CD4-positive, alpha-beta memory T cell (primary cell): ENCODE data around the gene RNF141. TPM values are rescaled to one million over a fixed set of nuclear protein-coding genes. Genes with fewer than 3 reads are reported as not detected.
A peak's percentile ranks its signal among the peaks of the same experiment; 100 is the strongest.

Source experiments
- CTCF ChIA-PET: fragments of 350-600 bp; sonication (Branson Sonifier 250); formaldehyde crosslinking; loops from one replicate; lab custom pipeline; 2021; ENCODE audit warnings: inconsistent platforms; ENCODE audit not compliant: partially characterized antibody; lab: Charles Lee
- POLR2A ChIA-PET: fragments of 350-600 bp; sonication (Branson Sonifier 250); formaldehyde crosslinking; loops from one replicate; lab custom pipeline; 2021; ENCODE audit not compliant: partially characterized antibody; lab: Charles Lee
- DNase-seq, 5 donors: peaks; one replicate each; pipeline versions ENCODE4 v3.0.0 to v3.0.0-alpha.2; 2020 to 2022; ENCODE audit warnings: mixed read lengths in 1 of 5
- H3K27ac ChIP-seq: one replicate; pipeline ENCODE4 v1.7.0; 2013; ENCODE audit warnings: low read depth, low read length
- H3K27me3 ChIP-seq: 2 replicates; pipeline ENCODE4 v1.7.0; 2013; ENCODE audit warnings: mild to moderate bottlenecking, low read length, moderate library complexity; ENCODE audit not compliant: insufficient read depth
- H3K36me3 ChIP-seq: 2 replicates; pipeline ENCODE4 v1.7.0; 2013; ENCODE audit warnings: mild to moderate bottlenecking, low read length, moderate library complexity; ENCODE audit not compliant: insufficient read depth
- H3K4me1 ChIP-seq: 2 replicates; pipeline ENCODE4 v1.7.0; 2013; ENCODE audit warnings: mild to moderate bottlenecking, low read length, moderate library complexity; ENCODE audit not compliant: insufficient read depth
- H3K4me3 ChIP-seq, 2 donors: one replicate each; pipeline ENCODE4 v1.7.0; 2013; ENCODE audit warnings: low read length in 2 of 2, mild to moderate bottlenecking in 1 of 2
- H3K9me3 ChIP-seq, 2 donors: one replicate each; pipeline ENCODE4 v1.7.0; 2013; ENCODE audit warnings: low read length in 2 of 2, control low read depth in 1 of 2; ENCODE audit not compliant: control insufficient read depth in 1 of 2
- H3K27ac Mint-ChIP-seq, 7 donors: one replicate each; pipeline ENCODE4 v1.8.0; 2020 to 2021; ENCODE audit warnings: mixed read lengths in 7 of 7, mild to moderate bottlenecking in 6 of 7, inconsistent platforms in 3 of 7, moderate library complexity in 3 of 7
- H3K27me3 Mint-ChIP-seq, 2 donors: one replicate each; pipeline ENCODE4 v1.8.0; 2020 to 2021; ENCODE audit warnings: mixed read lengths in 2 of 2
- H3K36me3 Mint-ChIP-seq, 2 donors: one replicate each; pipeline ENCODE4 v1.8.0; 2020 to 2021; ENCODE audit warnings: mixed read lengths in 2 of 2, inconsistent platforms in 1 of 2, mild to moderate bottlenecking in 1 of 2
- H3K4me1 Mint-ChIP-seq, 4 donors: one replicate each; pipeline ENCODE4 v1.8.0; 2020 to 2021; ENCODE audit warnings: mixed read lengths in 4 of 4, mild to moderate bottlenecking in 1 of 4
- H3K4me3 Mint-ChIP-seq, 8 donors: one replicate each; pipeline ENCODE4 v1.8.0; 2020 to 2021; ENCODE audit warnings: mixed read lengths in 8 of 8, mild to moderate bottlenecking in 7 of 8, moderate library complexity in 6 of 8, inconsistent platforms in 3 of 8
- H3K9me3 Mint-ChIP-seq, 8 donors: one replicate each; pipeline ENCODE4 v1.8.0; 2020 to 2021; ENCODE audit warnings: mixed read lengths in 8 of 8, mild to moderate bottlenecking in 5 of 8, inconsistent platforms in 3 of 8, moderate library complexity in 1 of 8
- intact Hi-C: fragments of 100-400 bp; cut with micrococcal nuclease; formaldehyde crosslinking; loops from one replicate; pipeline ENCODE4 v1.15.1; 2023
- polyA plus RNA-seq, 2 donors: library from polyadenylated mRNA; unstranded; fragments of 300-500 nt; fragmentation: Illumina TruSeq; gene quantifications; one replicate each; pipeline ENCODE4 v1.2.3, GENCODE V29; 2021
- total RNA-seq, 2 experiments: library from RNA; stranded (reverse); gene quantifications; one replicate each; pipeline ENCODE4 v1.2.3, GENCODE V29; 2021

The RNF141 gene
- total and polyA plus RNA-seq, 4 experiments from 2014 or later: 15.6 to 24.8 (median 17.4) TPM

- Mint-ChIP-seq H3K9me3 (no peaks in the 10 kb centered on the region), H3K4me3 (no peak overlapping the region), H3K27ac (peak overlapping the region in 4 of 7 donors; percentile 11 to 90 (median 56)), H3K4me1 (peaks cover 0 to 16% (median 7%) of the 10 kb centered on the region in 4 donors), H3K27me3 (no peaks in the 10 kb centered on the region), H3K36me3 (peaks cover 51 to 87% of the 10 kb centered on the region in 2 donors)
- ChIA-PET CTCF (interaction anchor here (0.8 to 1.0 kb wide), 2 partner anchors 17 to 76 kb away, joined by 3 read pairs; no protein-coding TSS in a partner anchor), POLR2A (no interaction called here)
- no peak overlapping the region for H3K4me3 ChIP-seq
- peaks cover 5% of the 10 kb centered on the region for H3K4me1 ChIP-seq
- peaks cover 83% of the 10 kb centered on the region for H3K36me3 ChIP-seq
- H3K9me3 ChIP-seq: no peaks in the 10 kb centered on the region
- H3K27ac ChIP-seq: no peak overlapping the region
- H3K27me3 ChIP-seq: no peaks in the 10 kb centered on the region
- intact Hi-C loops: loop anchor here (5.0 kb wide), 1 partner anchor 33 kb away; the partner anchor contains the start of gene AMPD3
- no peak for DNase-seq
Measured at GRCh38 chr11:10490032-10490397, 51.0 kb downstream of the RNF141 start.

GRCh38 chr11:10488934-10489691 is 51.9 kb downstream of the RNF141 start:
- POLR2A ChIA-PET: interaction anchor here (1.4 kb wide), 1 partner anchor 30 kb away, joined by 5 read pairs; no protein-coding TSS in a partner anchor
- no peaks in the 10 kb centered on the region for H3K9me3 ChIP-seq
- no peak overlapping the region for H3K4me3 ChIP-seq
- DNase-seq: peak in 1 of 5 donors; percentile 2
- H3K9me3 Mint-ChIP-seq: no peaks in the 10 kb centered on the region
- H3K27ac ChIP-seq: no peak overlapping the region
- peaks cover 83% of the 10 kb centered on the region for H3K36me3 ChIP-seq
- H3K4me1 ChIP-seq: peaks cover 5% of the 10 kb centered on the region
- H3K4me1 Mint-ChIP-seq: peaks cover 0 to 16% (median 7%) of the 10 kb centered on the region in 4 donors
- no peak overlapping the region for H3K4me3 Mint-ChIP-seq
- no peaks in the 10 kb centered on the region for H3K27me3 ChIP-seq
- intact Hi-C loops: no loop called here
- no peaks in the 10 kb centered on the region for H3K27me3 Mint-ChIP-seq
- CTCF ChIA-PET: interaction anchor here (1.0 to 1.5 kb wide), 3 partner anchors 52 to 245 kb away, joined by 3 to 6 read pairs (median 3); partner anchors contain the start of gene RNF141
- H3K27ac Mint-ChIP-seq: peak overlapping the region; percentile 11 to 90 (median 59)
- peaks cover 49 to 87% of the 10 kb centered on the region in 2 donors for H3K36me3 Mint-ChIP-seq

- Mint-ChIP-seq H3K27ac (peak overlapping the region in 5 of 7 donors; percentile 23 to 85 (median 65)), H3K4me1 (peaks cover 0 to 16% (median 7%) of the 10 kb centered on the region in 4 donors), H3K36me3 (peaks cover 46 to 86% of the 10 kb centered on the region in 2 donors), H3K27me3 (no peaks in the 10 kb centered on the region), H3K4me3 (peak overlapping the region in 1 of 8 donors; percentile 39), H3K9me3 (no peaks in the 10 kb centered on the region)
- Histone ChIP-seq H3K27ac (no peak overlapping the region), H3K36me3 (peaks cover 84% of the 10 kb centered on the region), H3K4me1 (peaks cover 5% of the 10 kb centered on the region), H3K4me3 (no peak overlapping the region), H3K9me3 (no peaks in the 10 kb centered on the region), H3K27me3 (no peaks in the 10 kb centered on the region)
- ChIA-PET POLR2A (interaction anchor here (1.4 kb wide), 1 partner anchor 30 kb away, joined by 5 read pairs; no protein-coding TSS in a partner anchor), CTCF (interaction anchor here (1.0 to 1.5 kb wide), 3 partner anchors 52 to 246 kb away, joined by 3 to 6 read pairs (median 3); partner anchors contain the start of gene RNF141)
- intact Hi-C loops: no loop called here
- DNase-seq: no peak
Measured at GRCh38 chr11:10488121-10488933, 52.7 kb downstream of the RNF141 start.

- Mint-ChIP-seq H3K4me1 (peaks cover 1 to 16% (median 9%) of the 10 kb centered on the region in 4 donors), H3K4me3 (no peak overlapping the region), H3K36me3 (peaks cover 44 to 81% of the 10 kb centered on the region in 2 donors), H3K27me3 (no peaks in the 10 kb centered on the region), H3K9me3 (no peaks in the 10 kb centered on the region), H3K27ac (peak overlapping the region in 2 of 7 donors; percentile 15 to 85)
- peaks cover 90% of the 10 kb centered on the region for H3K36me3 ChIP-seq
- no peaks in the 10 kb centered on the region for H3K27me3 ChIP-seq
- DNase-seq: no peak
- CTCF ChIA-PET: no interaction called here
- intact Hi-C loops: no loop called here
- peaks cover 5% of the 10 kb centered on the region for H3K4me1 ChIP-seq
- no peaks in the 10 kb centered on the region for H3K9me3 ChIP-seq
- POLR2A ChIA-PET: interaction anchor here (0.7 kb wide), 1 partner anchor 250 kb away, joined by 3 read pairs; no protein-coding TSS in a partner anchor
- H3K4me3 ChIP-seq: no peak overlapping the region
- H3K27ac ChIP-seq: no peak overlapping the region
Measured at GRCh38 chr11:10487002-10487647, 53.9 kb downstream of the RNF141 start.

GRCh38 chr11:10486161-10486840 is 54.7 kb downstream of the RNF141 start:
- no peak overlapping the region for H3K4me3 Mint-ChIP-seq
- no peak for DNase-seq
- no peaks in the 10 kb centered on the region for H3K9me3 Mint-ChIP-seq
- Histone ChIP-seq H3K4me1 (peaks cover 5% of the 10 kb centered on the region), H3K36me3 (peaks cover 92% of the 10 kb centered on the region), H3K4me3 (no peak overlapping the region), H3K27ac (no peak overlapping the region), H3K9me3 (no peaks in the 10 kb centered on the region), H3K27me3 (no peaks in the 10 kb centered on the region)
- H3K27me3 Mint-ChIP-seq: no peaks in the 10 kb centered on the region
- peaks cover 41 to 81% of the 10 kb centered on the region in 2 donors for H3K36me3 Mint-ChIP-seq
- peak overlapping the region in 3 of 7 donors; percentile 56 to 69 (median 69) for H3K27ac Mint-ChIP-seq
- CTCF ChIA-PET: interaction anchor here (1.3 kb wide), 1 partner anchor 55 kb away, joined by 4 read pairs; the partner anchor contains the start of gene RNF141
- POLR2A ChIA-PET: no interaction called here
- intact Hi-C loops: no loop called here
- peaks cover 1 to 16% (median 9%) of the 10 kb centered on the region in 4 donors for H3K4me1 Mint-ChIP-seq

- Histone ChIP-seq H3K27ac (no peak overlapping the region), H3K27me3 (no peaks in the 10 kb centered on the region), H3K36me3 (peaks cover 88% of the 10 kb centered on the region), H3K9me3 (no peaks in the 10 kb centered on the region), H3K4me1 (peaks cover 5% of the 10 kb centered on the region), H3K4me3 (no peak overlapping the region)
- H3K4me1 Mint-ChIP-seq: peaks cover 1 to 16% (median 9%) of the 10 kb centered on the region in 4 donors
- no peaks in the 10 kb centered on the region for H3K9me3 Mint-ChIP-seq
- POLR2A ChIA-PET: no interaction called here
- no peak for DNase-seq
- H3K36me3 Mint-ChIP-seq: peaks cover 41 to 77% of the 10 kb centered on the region in 2 donors
- peak overlapping the region in 2 of 7 donors; percentile 36 to 53 for H3K27ac Mint-ChIP-seq
- no peaks in the 10 kb centered on the region for H3K27me3 Mint-ChIP-seq
- CTCF ChIA-PET: interaction anchor here (1.3 kb wide), 1 partner anchor 55 kb away, joined by 4 read pairs; the partner anchor contains the start of gene RNF141
- intact Hi-C loops: no loop called here
- no peak overlapping the region for H3K4me3 Mint-ChIP-seq
Measured at GRCh38 chr11:10485646-10486045, 55.3 kb downstream of the RNF141 start.
